K562 (cell line): Measurements from ENCODE around the gene CEACAM18. TPM values are rescaled to one million over a fixed set of nuclear protein-coding genes. Genes with fewer than 3 reads are reported as not detected.

ENCODE experiments used
- DDX20 ChIP-seq: fragments of 450-650 bp; IDR thresholded peaks from 2 replicates; pipeline ENCODE4 v1.6.1; 2016; ENCODE audit warnings: missing genetic modification characterization, low read depth, mild to moderate bottlenecking, missing compliant biosample characterization, moderate library complexity
- FOXJ2 ChIP-seq: fragments of 200-800 bp; sonication (Bioruptor generic); IDR thresholded peaks from 2 replicates; pipeline ENCODE4 v1.6.1; 2016; ENCODE audit warnings: missing genetic modification characterization, missing compliant biosample characterization
- HCFC1 ChIP-seq: IDR thresholded peaks from 2 replicates; pipeline ENCODE4 v1.6.1; 2012; ENCODE audit warnings: low read depth, low read length, improper control_type of control experiment
- HES1 ChIP-seq: fragments of 450-650 bp; IDR thresholded peaks from 2 replicates; pipeline ENCODE4 v1.6.1; 2016; ENCODE audit warnings: low read depth, mild to moderate bottlenecking, moderate library complexity
- HMGXB4 ChIP-seq: sonication (generic); formaldehyde crosslinking; IDR thresholded peaks from 2 replicates; pipeline ENCODE4 v1.8.1; 2023; ENCODE audit warnings: mild to moderate bottlenecking, missing genetic modification reagents
- HNRNPL ChIP-seq: fragments of 200-400 bp; formaldehyde crosslinking; IDR thresholded peaks from 2 replicates; pipeline ENCODE4 v1.6.1; 2017; ENCODE audit warnings: low read depth, mild to moderate bottlenecking, low read length
- MNT ChIP-seq, 2 experiments: fragments of 450-650 bp; conservative IDR thresholded peaks; 2 replicates each; pipeline ENCODE4 v1.6.1; 2017; ENCODE audit warnings: mild to moderate bottlenecking in 2 of 2, moderate library complexity in 2 of 2
- MXI1 ChIP-seq: IDR thresholded peaks from 2 replicates; pipeline ENCODE4 v1.6.1; 2011; ENCODE audit warnings: low read depth, mild to moderate bottlenecking, improper control_type of control experiment, low read length
- NUFIP1 ChIP-seq: fragments of 450-650 bp; IDR thresholded peaks from 2 replicates; pipeline ENCODE4 v1.6.1; 2018; ENCODE audit not compliant: partially characterized antibody
- PREB ChIP-seq: sonication (generic); formaldehyde crosslinking; IDR thresholded peaks from 2 replicates; pipeline ENCODE4 v1.8.1; 2023; ENCODE audit warnings: mild to moderate bottlenecking, missing genetic modification reagents
- RBM17 ChIP-seq: fragments of 200-400 bp; formaldehyde crosslinking; IDR thresholded peaks from 2 replicates; pipeline ENCODE4 v1.6.1; 2017; ENCODE audit warnings: low read depth, mild to moderate bottlenecking, low read length, borderline replicate concordance
- TEAD4 ChIP-seq, 2 experiments: sonication (generic) in 1 of 2; formaldehyde crosslinking in 1 of 2; IDR thresholded peaks; 2 replicates each; pipeline versions ENCODE4 v1.6.1 to v1.8.0; 2012 to 2022; ENCODE audit warnings: borderline replicate concordance in 1 of 2, inconsistent platforms in 1 of 2, low read length in 1 of 2, mild to moderate bottlenecking in 1 of 2, missing genetic modification reagents in 1 of 2
- TGIF2 ChIP-seq: sonication (generic); formaldehyde crosslinking; IDR thresholded peaks from 2 replicates; pipeline ENCODE4 v1.8.1; 2022; ENCODE audit warnings: mild to moderate bottlenecking, missing genetic modification reagents, moderate library complexity
- ZNF165 ChIP-seq: fragments of 250-450 bp; sonication (Bioruptor Pico); IDR thresholded peaks from 2 replicates; pipeline ENCODE4 v1.4.0; 2020; ENCODE audit warnings: borderline replicate concordance
- ZNF311 ChIP-seq: fragments of 250-450 bp; sonication (Bioruptor Pico); IDR thresholded peaks from 2 replicates; pipeline ENCODE4 v1.4.0; 2020; ENCODE audit warnings: mild to moderate bottlenecking, moderate library complexity
- ZNF592 ChIP-seq: fragments of 450-650 bp; IDR thresholded peaks from 2 replicates; pipeline ENCODE4 v1.6.1; 2017; ENCODE audit warnings: antibody characterized with exemption, mild to moderate bottlenecking
- ZNF764 ChIP-seq: fragments of 250-450 bp; sonication (Bioruptor Pico); IDR thresholded peaks from 2 replicates; pipeline ENCODE4 v1.4.0; 2020; ENCODE audit warnings: low read depth, mild to moderate bottlenecking, moderate library complexity
- polyA plus RNA-seq, 8 experiments: library from polyadenylated mRNA; depleted of rRNA in 4 of 8; stranded (reverse) in 5 of 8; unstranded in 3 of 8; fragments of >200 nt; fragmentation: Nextera tagmentation in 2 of 8; fragmentation: Illumina TruSeq in 1 of 8; extraction: Ambion mirVana in 2 of 8; extraction: Trizol in 1 of 8; gene quantifications; 2 replicates each; pipeline versions ENCODE4 v1.2.1 to v1.2.3, GENCODE V29; 2011 to 2014; ENCODE audit warnings: inconsistent platforms in 1 of 8, missing spikeins in 1 of 8
- total RNA-seq, 7 experiments: library from RNA; depleted of rRNA in 6 of 7; stranded (reverse); fragments of >200 nt in 6 of 7; fragmentation: Illumina TruSeq in 2 of 7; extraction: Trizol in 2 of 7; gene quantifications; 2 replicates each; pipeline versions ENCODE4 v1.2.1 to v1.2.3, GENCODE V29; 2011 to 2021; ENCODE audit warnings: low replicate concordance in 1 of 7

Gene CEACAM18
- total and polyA plus RNA-seq, 9 of the 15 experiments (the other 6 are each of a cell fraction or from before 2014, with no cell fraction given): 0.08 to 0.24 (median 0.15) TPM; not detected in 3

GRCh38 chr19:51460164-51460992 lies 18.0 kb upstream of the CEACAM18 start (continued):
- TF ChIP-seq ZNF165 (CRISPR knock-in tag) (no peak), ZNF311 (CRISPR knock-in tag) (peak; percentile 37; the same call in 1 of the 2 replicates), FOXJ2 (tag) (no peak), ZNF764 (CRISPR knock-in tag) (no peak), HNRNPL (no peak), DDX20 (tag) (no peak), HCFC1 (peak; percentile 97), HES1 (no peak), ZNF592 (peak; percentile 62; the same call in 1 of the 2 replicates), TEAD4 (IDR thresholded peaks at IDR 0.05; ENCODE audit: low read length) (no peak), TEAD4 (CRISPR knock-in tag; IDR thresholded peaks at IDR 0.05; ENCODE audit: borderline replicate concordance) (no peak), TGIF2 (CRISPR knock-in tag) (no peak), RBM17 (no peak), NUFIP1 (no peak), PREB (CRISPR knock-in tag) (no peak), MNT (conservative IDR thresholded peaks at IDR 0.05) (peak in 1 of 2 experiments; percentile 37; a peak in 2 of 4 replicates), MXI1 (no peak), HMGXB4 (CRISPR knock-in tag) (no peak)
